NCI-H1694 (cell line): ENCODE data around the gene POMGNT1.

ENCODE experiments used
- DNase-seq: peaks from one replicate; lab custom pipeline; 2025; lab: John Stamatoyannopoulos, UW

Gene POMGNT1

DNA sequence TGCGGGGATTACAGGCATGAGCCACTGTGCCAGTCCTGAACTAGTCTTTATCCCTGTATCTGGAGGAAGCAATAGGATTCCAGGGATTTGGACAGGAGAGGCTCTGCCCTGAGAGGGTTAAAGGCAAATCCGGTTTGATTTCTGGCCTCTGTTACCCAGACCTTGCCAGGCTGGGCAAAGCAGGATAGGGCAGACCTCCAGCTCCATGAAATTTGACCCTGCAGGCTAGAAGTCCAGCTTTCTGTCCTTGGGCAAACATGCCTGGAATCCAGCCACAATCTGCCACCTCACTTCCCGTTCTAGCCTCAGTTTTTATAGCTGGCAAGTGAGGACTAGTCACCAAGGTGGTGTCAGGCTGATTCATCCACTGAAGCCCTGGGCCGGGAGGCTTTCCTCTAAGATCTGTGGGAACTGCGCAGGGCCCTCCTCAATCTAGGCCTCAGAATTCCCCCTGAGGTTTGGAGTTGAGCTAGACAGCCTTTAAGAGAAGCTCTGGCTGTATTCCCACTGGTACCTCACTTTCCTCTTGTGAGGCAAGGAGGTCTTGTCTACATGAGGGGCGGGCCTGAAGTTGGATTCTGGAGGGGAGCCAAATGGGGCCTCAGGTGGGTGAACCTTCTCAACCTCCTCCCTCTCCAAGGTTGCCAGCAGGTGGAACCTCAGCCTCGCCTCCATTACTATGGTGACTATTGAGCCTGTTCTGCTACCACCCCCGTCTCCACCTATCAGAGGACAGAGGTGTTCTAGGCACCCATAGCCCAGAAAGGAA is 15.0 kb downstream of the POMGNT1 start:
- no peak for DNase-seq

- no peak for DNase-seq
Observed at GRCh38 chr1:46181343-46182260, 16.6 kb downstream of the POMGNT1 start.

DNA sequence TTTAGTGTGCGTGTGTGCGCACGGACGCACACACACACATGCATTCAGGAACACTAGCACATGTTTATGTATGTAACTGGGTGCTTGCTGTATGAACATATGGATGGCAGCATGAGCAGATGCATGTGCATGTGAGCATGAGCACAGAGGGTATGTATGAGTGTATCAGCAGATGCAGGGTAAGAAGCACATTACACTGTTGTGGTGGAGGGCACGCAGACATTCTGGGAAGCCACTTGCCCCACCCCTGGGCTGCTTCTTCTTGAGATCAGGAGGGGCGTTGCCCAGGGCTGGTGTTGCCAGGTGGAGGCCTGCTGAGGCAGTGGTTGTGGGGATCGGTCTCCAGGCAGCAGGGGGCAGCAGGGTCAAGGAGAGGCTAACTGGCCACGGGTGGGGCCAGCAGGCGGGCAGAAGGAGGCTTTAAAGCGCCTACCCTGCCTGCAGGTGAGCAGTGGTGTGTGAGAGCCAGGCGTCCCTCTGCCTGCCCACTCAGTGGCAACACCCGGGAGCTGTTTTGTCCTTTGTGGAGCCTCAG is 18.1 kb downstream of the POMGNT1 start:
- DNase-seq = peak; percentile 79

DNA sequence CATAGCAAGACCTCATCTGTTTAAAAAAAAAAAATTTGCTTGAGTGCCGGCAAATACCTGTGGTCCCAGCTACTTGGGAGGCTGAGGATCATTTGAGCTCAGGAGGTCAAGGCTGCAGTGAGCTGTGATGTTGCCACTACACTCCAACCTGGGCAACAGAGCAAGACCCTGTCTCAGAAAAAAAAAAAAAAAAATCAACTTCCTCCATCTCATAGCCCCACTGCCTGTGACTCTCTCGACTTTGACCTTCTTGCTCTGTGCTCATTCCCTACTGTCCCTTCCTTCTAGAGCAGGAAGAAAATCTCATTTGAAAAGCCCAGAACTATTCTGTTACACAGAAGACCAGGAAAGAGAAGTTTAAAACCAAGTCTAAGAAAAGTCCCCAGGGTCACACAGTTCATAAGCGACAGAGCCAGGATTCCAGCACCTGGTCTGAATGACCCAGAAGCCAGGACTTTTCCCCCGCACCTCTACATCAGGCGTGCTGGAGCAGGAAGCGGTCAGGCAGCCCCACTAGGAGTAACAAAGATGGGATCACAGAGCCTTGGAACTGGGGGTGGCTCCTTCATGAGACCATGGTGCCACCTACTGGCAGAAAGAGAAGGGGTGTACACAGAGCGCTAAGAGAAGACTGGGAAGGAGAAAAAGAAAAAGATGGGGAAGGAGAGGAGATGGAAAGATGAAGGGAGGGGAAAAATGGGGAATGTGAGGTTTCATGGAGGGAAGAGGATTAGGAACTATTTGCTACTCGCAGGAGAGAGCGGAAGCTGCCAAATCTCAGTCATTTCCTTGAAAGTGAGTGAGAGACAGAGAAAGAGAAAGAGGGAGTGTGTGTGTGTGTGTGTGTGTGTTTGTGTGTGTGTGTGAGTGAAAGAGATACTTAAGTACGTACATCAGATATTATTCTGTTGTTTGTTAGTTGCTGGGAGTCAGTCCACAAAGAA is 18.8 kb downstream of the POMGNT1 start:
- peak; percentile 89 for DNase-seq

- DNase-seq = no peak
Observed at GRCh38 chr1:46176211-46176865, 21.9 kb downstream of the POMGNT1 start, which contains the start of gene P3R3URF. Gene P3R3URF, minus strand, starts transcription at chr1:46176488. Its CDS starts 17 bp downstream, at chr1:46176471.

- no peak for DNase-seq
Observed at GRCh38 chr1:46175243-46175642, 23.0 kb downstream of the POMGNT1 start.

DNA sequence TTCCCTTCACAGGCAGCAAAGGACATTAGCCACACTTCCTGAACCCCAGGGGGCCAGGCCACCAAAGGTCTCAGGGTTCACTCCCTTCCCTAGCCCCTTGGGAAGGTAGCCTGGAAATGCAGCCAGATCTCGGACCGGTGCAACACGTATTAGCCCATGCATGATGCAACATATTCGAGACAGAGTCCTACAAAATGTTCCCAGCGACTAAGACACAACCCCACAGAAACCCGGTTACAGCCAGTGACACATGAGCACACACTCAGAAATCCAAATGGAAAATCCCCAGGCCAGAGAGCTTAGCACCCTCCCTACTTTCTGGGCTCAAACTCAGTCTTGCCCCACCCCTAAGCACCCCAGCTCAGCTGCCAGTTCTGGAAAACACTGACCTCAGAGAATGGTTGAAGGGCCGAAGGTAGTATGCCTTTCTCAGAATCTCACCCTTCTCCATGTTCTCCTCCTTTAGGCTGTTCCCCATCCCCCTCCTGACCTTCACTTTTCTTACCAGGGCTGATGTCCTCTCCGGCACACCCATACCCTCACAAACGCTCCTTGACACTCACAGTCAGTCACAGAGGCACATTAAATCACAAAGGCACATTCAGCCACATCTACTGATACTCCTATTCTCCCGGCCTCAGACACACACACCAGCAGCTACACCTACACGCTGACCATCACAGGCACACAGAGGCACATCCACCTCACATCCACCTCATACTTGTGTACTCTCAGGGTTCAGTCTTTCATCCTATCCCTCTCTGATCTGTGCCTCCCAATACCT is 23.6 kb downstream of the POMGNT1 start, which contains the start of gene TSPAN1:
Gene TSPAN1, plus strand, starts transcription at position 640 of the 784 bp plus-strand sequence. CDS start 6,021 bp downstream, outside the sequence.
- DNase-seq = no peak

- peak; percentile 60 for DNase-seq
Observed at GRCh38 chr1:46173361-46173856, 24.8 kb downstream of the POMGNT1 start.

- DNase-seq = no peak
Observed at GRCh38 chr1:46172321-46172720, 25.9 kb downstream of the POMGNT1 start.

DNA sequence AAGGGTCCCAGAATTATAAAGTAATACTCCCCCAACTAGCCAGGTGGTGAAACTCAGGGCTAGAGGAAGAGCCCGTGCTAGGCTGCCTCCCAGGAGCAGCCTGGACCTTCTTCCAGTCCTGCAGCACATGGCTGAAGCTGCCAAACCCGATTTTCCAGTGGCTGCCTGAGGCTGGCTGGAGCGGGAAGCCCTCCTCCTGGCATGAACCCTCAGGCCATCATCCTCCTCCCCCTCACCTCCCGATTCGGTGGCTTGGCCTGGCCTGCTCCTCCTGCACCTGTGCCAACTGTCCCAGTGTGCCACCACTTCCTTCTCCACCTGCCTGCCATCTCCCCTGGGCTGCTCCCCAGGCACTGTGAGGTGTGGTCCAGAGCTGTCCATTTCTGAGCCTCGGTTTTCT is 26.4 kb downstream of the POMGNT1 start:
- no peak for DNase-seq

DNA sequence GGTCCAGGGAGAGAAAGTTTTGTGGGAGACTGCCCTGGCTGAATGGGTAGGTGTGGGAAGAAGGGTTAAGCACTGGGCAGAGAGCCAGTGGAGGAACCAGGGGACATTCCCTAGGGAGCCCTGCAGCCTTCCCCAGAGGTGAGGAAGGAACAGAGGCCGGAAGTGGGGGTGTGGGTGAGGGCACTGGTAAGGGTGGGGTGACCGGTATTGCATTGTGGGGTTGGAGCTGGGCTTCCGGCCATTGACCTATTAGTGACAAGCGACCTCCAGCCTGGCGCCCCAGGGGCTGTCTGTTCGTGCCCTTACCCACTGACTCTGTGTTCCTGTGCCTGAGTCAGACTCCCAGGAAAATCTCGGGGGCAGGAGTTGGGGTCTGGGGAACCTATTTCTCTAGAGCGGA is 26.9 kb downstream of the POMGNT1 start:
- no peak for DNase-seq

DNA sequence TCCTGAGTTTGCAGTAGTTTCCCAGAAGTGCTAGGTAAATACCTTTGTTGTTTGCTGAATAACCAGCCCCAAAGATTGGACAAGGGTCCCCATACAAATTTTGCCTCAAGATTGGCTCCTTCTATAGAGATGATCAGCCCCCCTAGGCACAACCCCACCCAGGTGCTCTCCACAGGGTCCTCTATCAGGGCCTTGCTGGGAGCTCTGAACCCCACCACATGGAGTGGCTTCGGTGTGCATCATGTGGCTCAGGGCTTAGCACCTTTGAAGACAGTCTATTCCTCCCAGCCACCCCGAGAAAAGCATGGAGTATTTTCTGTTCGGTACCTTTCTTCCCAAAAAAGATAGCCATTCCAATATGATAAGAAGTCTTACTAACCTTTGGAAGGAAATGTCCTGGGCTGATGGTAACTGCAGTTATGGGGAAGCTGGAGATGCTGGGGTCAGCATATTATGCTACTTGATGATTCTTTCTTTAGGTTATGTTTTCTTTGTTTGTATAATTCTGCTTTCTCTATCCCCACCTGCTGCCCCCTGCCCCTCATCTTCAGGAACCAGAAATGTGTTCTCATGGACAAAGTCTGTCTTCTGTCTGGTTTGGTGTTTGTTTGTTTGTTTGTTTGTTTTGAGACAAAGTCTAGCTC is 28.3 kb downstream of the POMGNT1 start:
- no peak for DNase-seq

DNA sequence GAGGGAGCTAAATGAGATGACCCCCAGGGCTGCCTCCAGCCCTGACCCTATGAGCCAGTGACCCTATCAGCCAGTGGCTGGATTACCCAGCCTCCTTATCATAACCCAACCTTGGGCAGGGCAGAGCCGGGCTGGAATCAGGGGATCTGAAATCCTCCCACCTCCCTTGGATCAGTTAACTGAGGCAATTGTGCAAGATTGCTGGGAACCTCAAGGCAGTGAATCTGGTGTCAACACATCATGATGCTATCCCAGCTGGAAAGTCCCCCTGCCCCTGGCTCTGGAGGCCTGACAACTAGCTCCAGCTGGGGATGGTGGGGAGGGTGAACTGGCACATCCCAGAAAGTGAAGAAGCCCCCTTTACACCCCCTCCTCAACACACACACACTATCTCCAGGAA is 29.8 kb downstream of the POMGNT1 start:
- DNase-seq = no peak

- no peak for DNase-seq
Observed at GRCh38 chr1:46166521-46167462, 31.4 kb downstream of the POMGNT1 start.

- DNase-seq = no peak
Observed at GRCh38 chr1:46160212-46160611, 38.0 kb downstream of the POMGNT1 start.

DNA sequence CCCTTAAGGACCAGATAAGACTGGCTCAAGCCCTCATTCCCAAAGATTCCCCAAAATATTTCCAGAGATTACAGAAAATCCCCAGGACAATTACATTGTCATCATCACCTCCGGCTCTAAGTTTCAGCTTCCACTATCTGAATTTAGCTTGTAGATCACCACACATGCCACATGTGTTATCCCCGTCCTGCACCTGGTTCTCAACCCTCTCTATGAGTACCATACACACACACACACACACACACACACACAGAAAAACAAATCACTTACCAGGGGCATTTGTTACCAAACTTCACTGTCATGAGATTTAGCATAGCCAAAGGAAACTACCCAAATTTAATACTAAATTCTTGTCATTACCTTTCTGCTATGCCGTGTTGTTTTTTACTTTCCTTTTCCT is 38.7 kb downstream of the POMGNT1 start:
- no peak for DNase-seq

GRCh38 chr1:46158312-46159281 is 39.6 kb downstream of the POMGNT1 start:
- DNase-seq = no peak
